GM21423 (cell line): ENCODE measurements around the gene HMCN1.
A peak's percentile ranks its signal among the peaks of the same experiment; 100 is the strongest.
"Not testable (repeated sequence)": the region's sequence is repeated elsewhere in the genome, so short reads cannot be mapped to it uniquely, and the experiment has no call there.

ENCODE experiments used
- ATAC-seq: cut with Tn5 transposase; IDR thresholded peaks from one replicate; pipeline ENCODE4 v1.9.1; 2021; ENCODE audit warnings: mild to moderate bottlenecking, moderate library complexity; ENCODE audit not compliant: unreplicated experiment

Gene HMCN1

GRCh38 chr1:186183970-186184628, 449.9 kb downstream of the HMCN1 start:
- peak; percentile 63 for ATAC-seq

- not testable (repeated sequence) for ATAC-seq
Measured at GRCh38 chr1:186186251-186186650, 452.1 kb downstream of the HMCN1 start.

GRCh38 chr1:186187601-186188000, 453.4 kb downstream of the HMCN1 start:
- peak; percentile 48 for ATAC-seq

GRCh38 chr1:186188004-186188539, 453.9 kb downstream of the HMCN1 start:
- peak; percentile 35 for ATAC-seq

GRCh38 chr1:186188736-186189135, 454.5 kb downstream of the HMCN1 start:
- ATAC-seq = no peak

GRCh38 chr1:186189156-186189555, 455.0 kb downstream of the HMCN1 start:
- no peak for ATAC-seq

- no peak for ATAC-seq
Measured at GRCh38 chr1:186191511-186191910, 457.3 kb downstream of the HMCN1 start.

- no peak for ATAC-seq
Measured at GRCh38 chr1:186193224-186193623, 459.0 kb downstream of the HMCN1 start.

GRCh38 chr1:186194107-186194756, 460.0 kb downstream of the HMCN1 start:
- ATAC-seq = peak; percentile 94

GRCh38 chr1:186195377-186195931, 461.3 kb downstream of the HMCN1 start:
- no peak for ATAC-seq

GRCh38 chr1:186202271-186202764, 468.1 kb downstream of the HMCN1 start:
- no peak for ATAC-seq

GRCh38 chr1:186202776-186203175, 468.6 kb downstream of the HMCN1 start:
- no peak for ATAC-seq

GRCh38 chr1:186206048-186206570, 471.9 kb downstream of the HMCN1 start:
- ATAC-seq = no peak

GRCh38 chr1:186207391-186208085, 473.3 kb downstream of the HMCN1 start:
- no peak for ATAC-seq

GRCh38 chr1:186208405-186209129, 474.4 kb downstream of the HMCN1 start:
- no peak for ATAC-seq

- no peak for ATAC-seq
Measured at GRCh38 chr1:186210258-186210657, 476.1 kb downstream of the HMCN1 start.

- not testable (repeated sequence) for ATAC-seq
Measured at GRCh38 chr1:186211583-186211982, 477.4 kb downstream of the HMCN1 start.

- peak; percentile 94 for ATAC-seq
Measured at GRCh38 chr1:186212568-186213224, 478.5 kb downstream of the HMCN1 start.

- no peak for ATAC-seq
Measured at GRCh38 chr1:186213225-186213607, 479.0 kb downstream of the HMCN1 start.

- no peak for ATAC-seq
Measured at GRCh38 chr1:186214791-186215190, 480.6 kb downstream of the HMCN1 start.
